T47D (cell line): ENCODE data around the gene RSPH1.

ENCODE experiments used
- DNase-seq, 2 experiments: peaks; one replicate each; pipeline versions ENCODE4 v3.0.0 to v3.0.0-alpha.2; 2011 to 2012; ENCODE audit warnings: low read depth in 1 of 2, low spot score in 1 of 2
- JUND ChIP-seq: IDR thresholded peaks from 2 replicates; pipeline ENCODE4 v1.6.1; 2012; ENCODE audit warnings: low read depth
- in situ Hi-C: cut with HindIII; loops from 2 replicates; pipeline ENCODE4 v1.10.0; 2016; ENCODE audit warnings: low sequenced_read_pairs, low pct_unique_long_range_greater_than_20kb

The RSPH1 gene

GRCh38 chr21:42484966-42485365 is 11.1 kb downstream of the RSPH1 start:
- in situ Hi-C loops, result no loop called here
- DNase-seq, result no peak
- no peak for TF ChIP-seq JUND

- in situ Hi-C loops, result no loop called here
- no peak for TF ChIP-seq JUND
- no peak for DNase-seq
Observed at GRCh38 chr21:42481169-42481568, 14.9 kb downstream of the RSPH1 start.

- no peak for TF ChIP-seq JUND
- no peak for DNase-seq
- in situ Hi-C loops, result no loop called here
Observed at GRCh38 chr21:42480736-42481135, 15.3 kb downstream of the RSPH1 start.

GRCh38 chr21:42479582-42479981 is 16.4 kb downstream of the RSPH1 start:
- TF ChIP-seq JUND, result no peak
- in situ Hi-C loops, result no loop called here

GRCh38 chr21:42478504-42478903 is 17.5 kb downstream of the RSPH1 start:
- no peak for TF ChIP-seq JUND
- in situ Hi-C loops, result no loop called here
- no peak for DNase-seq

More at GRCh38 chr21:42479582-42479981, 16.4 kb downstream of the RSPH1 start:
- DNase-seq, result no peak

- DNase-seq, result no peak
- no peak for TF ChIP-seq JUND
- in situ Hi-C loops, result no loop called here
Observed at GRCh38 chr21:42476388-42477331, 19.4 kb downstream of the RSPH1 start.

- in situ Hi-C loops, result no loop called here
- no peak for TF ChIP-seq JUND
- no peak for DNase-seq
Observed at GRCh38 chr21:42475526-42476387, 20.3 kb downstream of the RSPH1 start.

GRCh38 chr21:42475036-42475435 is 21.0 kb downstream of the RSPH1 start:
- in situ Hi-C loops, result no loop called here

GRCh38 chr21:42474043-42474831 is 21.8 kb downstream of the RSPH1 start:
- peak; percentile 76 to 80 for DNase-seq
- in situ Hi-C loops, result no loop called here
- TF ChIP-seq JUND, result peak; percentile 81; the same call in 1 of the 2 replicates

More at GRCh38 chr21:42475036-42475435, 21.0 kb downstream of the RSPH1 start:
- DNase-seq, result no peak
- no peak for TF ChIP-seq JUND

GRCh38 chr21:42473498-42474042 is 22.5 kb downstream of the RSPH1 start:
- in situ Hi-C loops, result no loop called here

GRCh38 chr21:42472521-42472920 is 23.5 kb downstream of the RSPH1 start:
- no peak for DNase-seq
- TF ChIP-seq JUND, result no peak
- in situ Hi-C loops, result no loop called here

More at GRCh38 chr21:42473498-42474042, 22.5 kb downstream of the RSPH1 start:
- no peak for TF ChIP-seq JUND
- no peak for DNase-seq

- no peak for TF ChIP-seq JUND
- no peak for DNase-seq
- in situ Hi-C loops, result no loop called here
Observed at GRCh38 chr21:42471716-42472330, 24.2 kb downstream of the RSPH1 start.
